Activated CD4-positive, alpha-beta T cell treated with anti-CD3 and anti-CD28 coated beads, Interleukin-2, Interleukin-6, amounts not matched to agents 100 ng/mL and 50 ng/mL, durations not matched to agents 16 hours and 8 hours (primary cell): Measurements from ENCODE around the gene SIK1.

Experiments
- DNase-seq: peaks from one replicate; pipeline ENCODE4 v3.0.0-alpha.2; 2020

The SIK1 gene

DNA sequence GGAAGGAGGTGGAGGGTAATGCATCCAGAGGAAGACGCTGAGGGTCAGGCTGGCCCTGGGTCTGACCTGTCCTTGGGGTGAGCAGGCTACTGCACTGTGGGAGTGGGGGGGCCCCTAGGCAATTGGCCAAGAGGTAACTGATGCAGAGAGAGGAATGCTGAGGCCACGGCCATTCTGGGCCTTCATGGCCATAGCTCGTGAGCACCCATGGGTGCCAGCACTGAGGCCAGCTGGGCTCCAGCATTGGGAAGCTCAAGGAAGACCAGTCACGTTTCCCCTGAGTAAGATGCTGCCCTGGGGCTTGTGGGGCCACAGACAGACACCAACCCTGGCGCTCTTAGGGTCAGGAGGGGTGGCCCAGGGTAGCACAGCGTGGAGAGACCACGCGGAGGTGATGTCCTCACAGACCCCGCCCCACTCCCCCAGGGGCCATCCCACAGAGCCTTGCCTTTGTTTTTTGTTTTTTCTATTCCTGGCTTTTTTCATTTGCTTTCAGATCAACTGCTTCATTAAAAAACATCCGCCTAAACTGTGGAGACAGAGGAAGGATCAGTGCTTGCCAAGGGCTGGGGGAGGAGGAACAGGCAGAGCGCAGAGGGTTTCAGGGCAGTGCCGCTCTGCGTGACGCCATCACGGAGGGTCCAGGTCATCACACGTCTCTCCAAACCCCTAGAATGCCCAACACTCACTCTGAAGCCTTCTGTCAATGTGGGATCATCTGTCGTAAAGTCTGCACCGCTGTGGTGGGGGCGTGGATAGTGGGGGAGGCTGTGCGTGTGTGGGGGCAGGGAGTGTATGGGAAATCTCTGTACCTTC lies 61.1 kb downstream of the SIK1 start:
- DNase-seq: no peak

DNA sequence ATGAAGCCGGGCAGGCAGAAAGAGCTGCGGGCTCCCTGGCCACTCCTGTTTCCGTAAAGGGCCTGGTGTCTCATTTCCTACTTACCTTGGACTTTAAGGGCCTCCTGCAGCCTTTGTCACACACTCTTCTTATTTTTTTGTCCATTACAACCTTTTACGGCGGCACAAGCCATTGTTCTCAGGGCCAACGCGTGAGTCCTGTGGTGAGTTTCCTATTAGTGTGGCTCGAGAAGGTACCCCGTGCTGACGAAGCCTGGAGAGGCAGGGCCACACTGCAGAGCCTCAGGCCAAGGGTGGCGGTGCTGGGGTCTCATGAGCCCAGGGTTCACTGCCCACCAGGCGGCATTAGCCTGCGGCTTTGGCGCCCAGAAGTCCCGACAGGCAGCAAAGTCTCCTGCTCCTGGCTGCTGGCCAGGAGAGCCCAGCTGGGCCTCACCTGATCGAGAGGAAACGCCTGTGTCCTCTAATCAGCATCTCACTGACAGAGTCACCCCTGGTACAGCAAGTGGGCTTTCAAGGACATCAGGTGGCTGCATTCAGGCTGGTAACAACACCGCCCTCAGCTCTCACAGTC lies 62.0 kb downstream of the SIK1 start:
- no peak for DNase-seq
